H1 (cell line): ENCODE data around the gene LGALS1. TPM values are rescaled to one million over a fixed set of nuclear protein-coding genes. Genes with fewer than 3 reads are reported as not detected.

Source experiments
- CTCF ChIA-PET: fragments of 300-600 bp; sonication (Branson Sonifier 250); formaldehyde crosslinking; loops from one replicate; lab custom pipeline; 2021; ENCODE audit not compliant: partially characterized antibody; lab: Charles Lee
- POLR2A ChIA-PET: fragments of 300-600 bp; sonication (Branson Sonifier 250); formaldehyde crosslinking; loops from one replicate; lab custom pipeline; 2021; ENCODE audit warnings: inconsistent platforms; ENCODE audit not compliant: partially characterized antibody; lab: Charles Lee
- DNase-seq, 2 experiments: peaks; one replicate each; pipeline versions ENCODE4 v3.0.0 to v3.0.0-alpha.2; 2010 to 2022; ENCODE audit warnings: low spot score in 2 of 2, low read depth in 1 of 2, mixed read lengths in 1 of 2
- FAIRE-seq: peaks from 2 replicates; lab custom pipeline; 2011; peaks lifted over from hg19 to GRCh38; lab: Jason Lieb, UNC
- H2AFZ ChIP-seq: 2 replicates; pipeline ENCODE4 v1.8.1; 2012; ENCODE audit warnings: low read length, inconsistent platforms
- H2AK5ac ChIP-seq: 2 replicates; pipeline ENCODE4 v1.6.1; 2013; ENCODE audit warnings: low read depth, low read length
- H2BK120ac ChIP-seq: replicated peaks from 2 replicates; pipeline ENCODE3; 2013; ENCODE audit warnings: low read depth, low read length, inconsistent platforms
- H2BK12ac ChIP-seq: 2 replicates; pipeline ENCODE4 v1.6.1; 2013; ENCODE audit warnings: low read depth, low read length
- H2BK15ac ChIP-seq: 2 replicates; pipeline ENCODE4 v1.6.1; 2013; ENCODE audit warnings: low read length
- H2BK20ac ChIP-seq: 2 replicates; pipeline ENCODE4 v1.6.1; 2013; ENCODE audit warnings: low read length
- H2BK5ac ChIP-seq: 2 replicates; pipeline ENCODE4 v1.6.1; 2013; ENCODE audit warnings: low read depth, low read length
- H3K14ac ChIP-seq: 2 replicates; pipeline ENCODE4 v1.6.1; 2013; ENCODE audit warnings: inconsistent platforms; ENCODE audit not compliant: insufficient read length
- H3K18ac ChIP-seq: 2 replicates; pipeline ENCODE4 v1.6.1; 2013; ENCODE audit warnings: low read length; ENCODE audit errors: extremely low read depth
- H3K23ac ChIP-seq: 2 replicates; pipeline ENCODE4 v1.6.1; 2013; ENCODE audit warnings: inconsistent platforms; ENCODE audit not compliant: insufficient read length
- H3K23me2 ChIP-seq: 2 replicates; pipeline ENCODE4 v1.6.1; 2013; ENCODE audit warnings: low read depth, low read length
- H3K27ac ChIP-seq: 2 replicates; pipeline ENCODE4 v1.6.1; 2011; ENCODE audit warnings: low read depth, low read length, inconsistent platforms
- H3K27me3 ChIP-seq, 4 experiments: replicated peaks in 1 of 4; 1 replicate in 1 of 4; 2 replicates in 3 of 4; pipeline versions ENCODE4 v1.6.1 to v1.8.1; 2011 to 2013; ENCODE audit warnings: low read length in 3 of 4, mild to moderate bottlenecking in 3 of 4, inconsistent platforms in 2 of 4, mixed read lengths in 2 of 4, moderate library complexity in 1 of 4; ENCODE audit not compliant: control insufficient read depth in 3 of 4, insufficient read depth in 3 of 4; ENCODE audit errors: extremely low read depth in 1 of 4
- H3K36me3 ChIP-seq, 4 experiments: 2 replicates each; pipeline versions ENCODE4 v1.6.1 to v1.8.1; 2011 to 2013; ENCODE audit warnings: mild to moderate bottlenecking in 4 of 4, low read length in 3 of 4, moderate library complexity in 2 of 4, control low read depth in 1 of 4, inconsistent platforms in 1 of 4; ENCODE audit not compliant: insufficient read depth in 4 of 4, control insufficient read depth in 2 of 4
- H3K4ac ChIP-seq: replicated peaks from 2 replicates; pipeline ENCODE3; 2013; ENCODE audit warnings: low read length, low read depth, mixed read lengths, inconsistent platforms; ENCODE audit not compliant: insufficient read length
- H3K4me1 ChIP-seq, 4 experiments: replicated peaks in 1 of 4; 1 replicate in 1 of 4; 2 replicates in 3 of 4; pipeline versions ENCODE4 v1.6.1 to v1.8.1; 2011 to 2013; ENCODE audit warnings: low read length in 3 of 4, inconsistent platforms in 2 of 4, mixed read lengths in 1 of 4; ENCODE audit not compliant: insufficient read depth in 4 of 4, control insufficient read depth in 3 of 4
- H3K4me2 ChIP-seq, 2 experiments: 2 replicates each; pipeline versions ENCODE4 v1.6.1 to v1.8.1; 2011 to 2013; ENCODE audit warnings: low read depth in 2 of 2, low read length in 2 of 2, control low read depth in 1 of 2, inconsistent platforms in 1 of 2, mild to moderate bottlenecking in 1 of 2; ENCODE audit not compliant: insufficient read depth in 1 of 2
- H3K4me3 ChIP-seq, 4 experiments: fragments of 200-600, 300-600 bp in 1 of 4; sonication (generic), shearing (Covaris generic), sonication (Bioruptor Twin) in 1 of 4; 2 replicates each; pipeline versions ENCODE4 v1.5.1 to v1.8.1; 2011 to 2016; ENCODE audit warnings: low read length in 4 of 4, low read depth in 3 of 4, control low read depth in 2 of 4, inconsistent platforms in 2 of 4, mild to moderate bottlenecking in 2 of 4, mixed read lengths in 1 of 4, moderate library complexity in 1 of 4; ENCODE audit not compliant: insufficient read depth in 2 of 4; ENCODE audit errors: extremely low read depth in 1 of 4
- H3K56ac ChIP-seq: replicated peaks from 2 replicates; pipeline ENCODE3; 2013; ENCODE audit warnings: low read depth, mild to moderate bottlenecking, mixed read lengths, low read length, inconsistent platforms; ENCODE audit not compliant: insufficient read length
- H3K79me1 ChIP-seq: 2 replicates; pipeline ENCODE4 v1.6.1; 2013; ENCODE audit warnings: low read depth, low read length, control low read depth
- H3K79me2 ChIP-seq, 2 experiments: 2 replicates each; pipeline versions ENCODE4 v1.6.1 to v1.8.1; 2012 to 2013; ENCODE audit warnings: low read length in 2 of 2, mild to moderate bottlenecking in 2 of 2, inconsistent platforms in 1 of 2; ENCODE audit not compliant: insufficient read depth in 2 of 2, control insufficient read depth in 1 of 2
- H3K9ac ChIP-seq, 4 experiments: replicated peaks in 1 of 4; 1 replicate in 1 of 4; 2 replicates in 3 of 4; pipeline versions ENCODE4 v1.6.1 to v1.8.1; 2011 to 2013; ENCODE audit warnings: low read depth in 3 of 4, low read length in 3 of 4, control low read depth in 2 of 4, mild to moderate bottlenecking in 2 of 4, moderate library complexity in 2 of 4, inconsistent platforms in 1 of 4; ENCODE audit errors: extremely low read depth in 1 of 4
- H3K9me3 ChIP-seq, 2 experiments: 2 replicates each; pipeline versions ENCODE4 v1.6.1 to v1.8.1; 2012 to 2013; ENCODE audit warnings: mild to moderate bottlenecking in 2 of 2, moderate library complexity in 2 of 2, control low read depth in 1 of 2, inconsistent platforms in 1 of 2, low read depth in 1 of 2, low read length in 1 of 2, mixed read lengths in 1 of 2; ENCODE audit not compliant: insufficient read depth in 2 of 2
- H4K20me1 ChIP-seq, 2 experiments: replicated peaks in 1 of 2; 2 replicates each; pipeline versions ENCODE3 to v1.8.1; 2011 to 2013; ENCODE audit warnings: inconsistent platforms in 2 of 2, low read length in 2 of 2, mild to moderate bottlenecking in 1 of 2; ENCODE audit not compliant: insufficient read depth in 2 of 2, control insufficient read depth in 1 of 2
- H4K5ac ChIP-seq: 2 replicates; pipeline ENCODE4 v1.6.1; 2013; ENCODE audit warnings: low read length, low read depth, mixed read lengths, inconsistent platforms; ENCODE audit not compliant: insufficient read length
- H4K8ac ChIP-seq: 2 replicates; pipeline ENCODE4 v1.8.0; 2013; ENCODE audit warnings: mild to moderate bottlenecking, moderate library complexity, low read length, inconsistent platforms; ENCODE audit not compliant: insufficient read depth; ENCODE audit errors: extremely low read depth
- H4K91ac ChIP-seq: replicated peaks from 2 replicates; pipeline ENCODE3; 2013; ENCODE audit warnings: low read length, mixed read lengths, inconsistent platforms; ENCODE audit not compliant: insufficient read length
- CEBPB ChIP-seq: IDR thresholded peaks from 2 replicates; pipeline ENCODE4 v1.6.1; 2012; ENCODE audit warnings: low read depth, low read length
- GABPA ChIP-seq: IDR thresholded peaks from 2 replicates; pipeline ENCODE4 v1.6.1; 2011; ENCODE audit warnings: mild to moderate bottlenecking, low read length, moderate library complexity, borderline replicate concordance; ENCODE audit not compliant: insufficient read depth
- JUND ChIP-seq: IDR thresholded peaks from 2 replicates; pipeline ENCODE4 v1.6.1; 2011; ENCODE audit warnings: mild to moderate bottlenecking, improper control_type of control experiment, low read length
- POLR2A ChIP-seq, 2 experiments: IDR thresholded peaks; 1 replicate in 1 of 2; 2 replicates in 1 of 2; pipeline ENCODE4 v1.6.1; 2011; ENCODE audit warnings: low read depth in 2 of 2, low read length in 2 of 2, mild to moderate bottlenecking in 2 of 2; ENCODE audit errors: control extremely low read depth in 1 of 2
- SRF ChIP-seq: IDR thresholded peaks from 2 replicates; pipeline ENCODE4 v1.6.1; 2011; ENCODE audit warnings: mild to moderate bottlenecking, low read depth, low read length, moderate library complexity
- SUZ12 ChIP-seq: fragments of 200-600 bp; sonication (generic); IDR thresholded peaks from 2 replicates; pipeline ENCODE4 v1.6.1; 2012; ENCODE audit warnings: mild to moderate bottlenecking, inconsistent platforms, low read length, moderate library complexity, mixed read lengths
- TAF1 ChIP-seq: IDR thresholded peaks from 2 replicates; pipeline ENCODE4 v1.6.1; 2011; ENCODE audit warnings: mild to moderate bottlenecking, low read depth, low read length
- TBP ChIP-seq: IDR thresholded peaks from 2 replicates; pipeline ENCODE4 v1.6.1; 2011; ENCODE audit warnings: low read depth, low read length, improper control_type of control experiment
- WGBS, 2 experiments: shearing (Covaris generic) in 1 of 2; methylation state at CpG; one replicate each; pipeline versions ENCODE4 v1.1.6 to v1.1.7; 2013 to 2015; ENCODE audit warnings: low lambda C conversion rate in 2 of 2, mixed read lengths in 2 of 2, inconsistent platforms in 1 of 2, low coverage in 1 of 2, missing lambda C conversion rate in 1 of 2; ENCODE audit not compliant: insufficient replicate concordance in 2 of 2, insufficient coverage in 1 of 2, insufficient read length in 1 of 2; ENCODE audit errors: extremely low coverage in 1 of 2, missing lambda C conversion rate in 1 of 2; 5-methylcytosine and 5-hydroxymethylcytosine counted together
- polyA plus RNA-seq, 7 experiments: library from polyadenylated mRNA; depleted of rRNA in 3 of 7; stranded (reverse) in 5 of 7; unstranded in 2 of 7; fragments of >200 nt in 5 of 7; fragments of 200-250 nt in 2 of 7; gene quantifications; 1 replicate in 5 of 7; 2 replicates in 1 of 7; 4 replicates in 1 of 7; pipeline versions ENCODE4 v1.2.1 to v1.2.3, GENCODE V29; 2011 to 2013; ENCODE audit warnings: missing spikeins in 2 of 7, mixed read lengths in 2 of 7
- total RNA-seq: library from RNA; stranded (reverse); fragmentation: NEBNext Ultra II Directional; extraction: Animal tissue kit (Norgen Biotek cat#: 25700); gene quantifications from 2 replicates; pipeline ENCODE4 v1.2.1, GENCODE V29; 2021

LGALS1 gene
- total and polyA plus RNA-seq, 2 of the 8 experiments (the other 6 are each of a cell fraction or from before 2014, with no cell fraction given), result 12.0 to 92.4 TPM

DNA sequence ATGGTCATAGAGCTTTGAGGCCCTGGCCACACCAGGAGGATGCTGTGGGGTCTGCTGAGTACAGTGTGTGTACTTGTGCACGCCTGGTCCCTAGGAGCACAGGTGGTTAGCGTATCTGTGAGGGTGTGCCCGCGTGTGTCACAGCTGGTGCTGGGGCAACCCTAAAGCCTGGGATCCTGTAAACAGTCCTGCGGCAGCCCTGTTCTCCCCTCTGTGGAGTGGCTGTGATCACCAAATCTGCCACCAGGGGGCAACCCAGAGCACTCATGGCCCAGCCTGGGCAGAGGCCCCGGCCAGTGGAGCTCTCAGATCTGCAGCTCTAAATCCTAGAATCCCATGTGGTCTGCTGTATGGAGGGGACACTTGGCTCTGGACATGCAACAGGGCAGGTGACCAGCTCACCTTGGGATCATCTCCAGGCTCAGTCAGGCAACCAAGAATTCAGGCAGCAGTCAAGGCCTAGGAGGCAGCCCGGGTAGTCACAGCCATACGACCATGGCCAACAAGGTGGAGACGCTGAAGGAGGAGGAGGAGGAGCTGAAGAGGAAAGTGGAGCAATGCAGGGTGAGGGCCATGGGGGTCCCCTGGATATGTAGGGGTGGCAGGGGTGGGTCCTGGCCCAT, 32.1 kb upstream of the LGALS1 start:
- no peak overlapping the region for H3K56ac ChIP-seq
- H3K18ac ChIP-seq, result no peak overlapping the region
- FAIRE-seq, result peak; percentile 72
- H4K8ac ChIP-seq, result no peak overlapping the region; the same call in 1 of the 2 replicates
- H3K79me1 ChIP-seq, result 0 out of 2 replicates have a peak, but pooled peaks cover 2% of the 10 kb centered on the region
- H2BK5ac ChIP-seq, result peak overlapping the region; percentile 61
- H2BK20ac ChIP-seq, result no peak overlapping the region
- no peak overlapping the region for H2AFZ ChIP-seq
- no peak overlapping the region for H2BK15ac ChIP-seq
- H3K23ac ChIP-seq, result no peak overlapping the region
- H3K4me2 ChIP-seq, result no peak overlapping the region
- peaks cover 0 to 18% (median 9%) of the 10 kb centered on the region in 4 experiments; a peak in 6 of 8 replicates for H3K36me3 ChIP-seq
- no peak overlapping the region for H3K9ac ChIP-seq
- no peak overlapping the region for H3K27ac ChIP-seq
- H3K9me3 ChIP-seq, result no peaks in the 10 kb centered on the region
- H3K4me1 ChIP-seq, result peaks cover 0 to 18% (median 14%) of the 10 kb centered on the region in 4 experiments; a peak in 6 of 7 replicates
- ChIA-PET CTCF (interaction anchor here (0.5 to 11.4 kb wide), 46 partner anchors 11 to 743 kb away, joined by 3 to 261 read pairs (median 4); partner anchors contain the start of genes GGA1, LGALS1, NOL12 and PDXP), POLR2A (interaction anchor here (0.5 to 5.3 kb wide), 12 partner anchors 11 to 164 kb away, joined by 3 to 32 read pairs (median 6); partner anchors contain the start of genes GCAT, GGA1, NOL12 and PDXP)
- no peak overlapping the region for H3K4me3 ChIP-seq
- peak in 1 of 2 experiments; percentile 100 for DNase-seq
- no peaks in the 10 kb centered on the region; a peak in 1 of 4 replicates for H3K79me2 ChIP-seq
- H2AK5ac ChIP-seq, result no peak overlapping the region
- 68% methylated on average over 9 of the region's 9 CpGs; no CpG with 5 or more reads in 1 of the 2 experiments for WGBS, 2 experiments
- H3K4ac ChIP-seq, result peak overlapping the region; percentile 92
- peaks cover 8% of the 10 kb centered on the region for H3K23me2 ChIP-seq
- no peak overlapping the region for H4K5ac ChIP-seq
- H2BK12ac ChIP-seq, result no peak overlapping the region
- H2BK120ac ChIP-seq, result no peak overlapping the region
- peaks cover 0 to 15% of the 10 kb centered on the region in 2 experiments for H4K20me1 ChIP-seq
- no peak overlapping the region for H4K91ac ChIP-seq
- H3K14ac ChIP-seq, result no peak overlapping the region
- H3K27me3 ChIP-seq, result no peaks in the 10 kb centered on the region
- no peak for TF ChIP-seq JUND
- TF ChIP-seq TAF1, result no peak
- no peak for TF ChIP-seq SUZ12
- TF ChIP-seq POLR2A (IDR thresholded peaks at IDR 0.05; ENCODE audit: control extremely low read depth in 1 of 2, low read depth in 2 of 2, low read length in 2 of 2), result no peak
- TF ChIP-seq GABPA, result peak; percentile 56; the same call in 1 of the 2 replicates
- TF ChIP-seq TBP, result no peak
- TF ChIP-seq CEBPB, result no peak
- TF ChIP-seq SRF, result no peak
